Spleen (tissue), 11 donors: ENCODE data around the gene PDLIM3. TPM values are rescaled to one million over a fixed set of nuclear protein-coding genes. Genes with fewer than 3 reads are reported as not detected.
A peak's percentile ranks its signal among the peaks of the same experiment; 100 is the strongest.

Experiments
- DNase-seq: peaks from one replicate; pipeline ENCODE4 v3.0.0-alpha.2; 2020
- H3K27ac ChIP-seq, 8 donors: fragments of 200-600 bp; sonication (generic) in 7 of 8; 1 replicate in 4 of 8; 2 replicates in 4 of 8; pipeline versions ENCODE4 v1.5.0 to v1.8.0; 2016 to 2021; ENCODE audit warnings: inconsistent platforms in 4 of 8, mild to moderate bottlenecking in 4 of 8, moderate library complexity in 1 of 8
- H3K27me3 ChIP-seq, 7 donors: fragments of 200-600 bp; sonication (generic) in 6 of 7; replicated peaks in 1 of 7; 1 replicate in 4 of 7; 2 replicates in 3 of 7; pipeline versions ENCODE4 v1.5.0 to v1.8.0; 2016 to 2021; ENCODE audit warnings: inconsistent platforms in 3 of 7, mild to moderate bottlenecking in 1 of 7
- H3K36me3 ChIP-seq, 6 donors: fragments of 200-600 bp; sonication (generic) in 5 of 6; 1 replicate in 4 of 6; 2 replicates in 2 of 6; pipeline versions ENCODE4 v1.5.0 to v1.8.0; 2016 to 2021; ENCODE audit warnings: inconsistent platforms in 2 of 6
- H3K4me1 ChIP-seq, 6 donors: fragments of 200-600 bp; sonication (generic) in 5 of 6; 1 replicate in 3 of 6; 2 replicates in 3 of 6; pipeline versions ENCODE4 v1.5.0 to v1.8.0; 2016 to 2021; ENCODE audit warnings: inconsistent platforms in 3 of 6
- H3K4me3 ChIP-seq, 8 donors: fragments of 200-600 bp; sonication (generic) in 7 of 8; 1 replicate in 4 of 8; 2 replicates in 4 of 8; pipeline versions ENCODE4 v1.5.0 to v1.8.0; 2016 to 2021; ENCODE audit warnings: inconsistent platforms in 4 of 8, mild to moderate bottlenecking in 4 of 8, moderate library complexity in 2 of 8
- H3K9me3 ChIP-seq, 8 donors: fragments of 200-600 bp; sonication (generic) in 7 of 8; 1 replicate in 4 of 8; 2 replicates in 4 of 8; pipeline versions ENCODE4 v1.5.0 to v1.8.0; 2016 to 2021; ENCODE audit warnings: inconsistent platforms in 4 of 8
- POLR2A ChIP-seq, 3 donors: fragments of 450-650 bp; IDR thresholded peaks; one replicate each; pipeline ENCODE4 v1.5.1; 2017; ENCODE audit warnings: antibody characterized with exemption in 3 of 3, mild to moderate bottlenecking in 1 of 3
- POLR2AphosphoS5 ChIP-seq, 3 donors: sonication (generic); formaldehyde crosslinking; IDR thresholded peaks; one replicate each; pipeline ENCODE4 v1.5.1; 2017; ENCODE audit warnings: antibody characterized with exemption in 3 of 3
- WGBS, 5 donors: extraction: QIAGEN DNeasy Blood & Tissue Kit in 3 of 5; methylation state at CpG; one replicate each; pipeline versions ENCODE4 v1.1.5 to v1.1.7; 2013 to 2018; 5-methylcytosine and 5-hydroxymethylcytosine counted together
- intact Hi-C: fragments of 100-400 bp; cut with DNase I; formaldehyde crosslinking; loops from one replicate; pipeline ENCODE4 v1.15.0; 2023; ENCODE audit warnings: low total_unique reads
- polyA plus RNA-seq, 3 donors: library from polyadenylated mRNA; stranded (reverse); fragments of 200-250 nt; gene quantifications; one replicate each; pipeline ENCODE4 v1.2.1, GENCODE V29; 2013
- total RNA-seq, 7 donors: library from RNA; depleted of rRNA in 3 of 7; stranded (reverse); fragments of >200 nt in 3 of 7; fragmentation: NEBNext Ultra II Directional in 4 of 7; extraction: Animal tissue kit (Norgen Biotek cat#: 25700) in 4 of 7; gene quantifications; one replicate each; pipeline versions ENCODE4 v1.1.0 to v1.2.1, GENCODE V29; 2016 to 2021
- TF ChIP-seq, protein P1 (sequence below), 11 experiments: fragments of 200-600 bp in 7 of 11; fragments of 450-650 bp in 4 of 11; sonication (generic) in 4 of 11; IDR thresholded peaks in 8 of 11; conservative IDR thresholded peaks in 3 of 11; 1 replicate in 7 of 11; 2 replicates in 4 of 11; pipeline versions ENCODE4 v1.4.0 to v1.8.0; 2016 to 2021; ENCODE audit warnings: antibody characterized with exemption in 11 of 11, inconsistent platforms in 4 of 11, mild to moderate bottlenecking in 1 of 11
- donor health status: healthy with polysubstance abuse.
- donor health status: DM: no; HTN: no; CAD: no; lungs with moderate emphysema.
- donor health status: DM: no; HTN: no; CAD: no.
- donor health status: Bipolar disorder and iron deficiency.
- donor health status: healthy.
- donor health status: DM: no; HTN: no; CAD: no.
- donor health status: DM: yes; HTN: yes; CAD: no.

PDLIM3 gene
- total and polyA plus RNA-seq, 10 donors = 28.0 to 107 (median 63.2) TPM

DNA sequence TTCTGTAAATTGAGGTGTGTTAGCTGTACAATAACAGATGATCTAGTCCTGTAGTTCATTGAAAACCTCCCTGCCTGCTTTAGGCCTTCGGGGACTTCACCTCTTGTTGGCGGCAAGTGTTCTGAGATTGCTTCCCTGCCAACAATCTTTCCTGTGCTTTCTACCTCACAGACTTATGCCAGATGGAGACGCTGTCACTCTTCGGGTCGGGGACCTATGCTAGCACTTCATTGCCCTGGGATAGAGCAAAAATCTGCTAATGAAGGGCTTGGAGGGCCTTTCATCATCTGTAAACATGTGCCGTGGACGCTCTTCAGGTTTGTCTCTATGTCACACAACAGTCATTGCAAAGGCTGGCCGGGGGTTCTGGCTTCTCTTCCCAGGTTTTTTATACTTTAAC is 4.7 kb upstream of the PDLIM3 start:
- TF ChIP-seq, protein P1, sequence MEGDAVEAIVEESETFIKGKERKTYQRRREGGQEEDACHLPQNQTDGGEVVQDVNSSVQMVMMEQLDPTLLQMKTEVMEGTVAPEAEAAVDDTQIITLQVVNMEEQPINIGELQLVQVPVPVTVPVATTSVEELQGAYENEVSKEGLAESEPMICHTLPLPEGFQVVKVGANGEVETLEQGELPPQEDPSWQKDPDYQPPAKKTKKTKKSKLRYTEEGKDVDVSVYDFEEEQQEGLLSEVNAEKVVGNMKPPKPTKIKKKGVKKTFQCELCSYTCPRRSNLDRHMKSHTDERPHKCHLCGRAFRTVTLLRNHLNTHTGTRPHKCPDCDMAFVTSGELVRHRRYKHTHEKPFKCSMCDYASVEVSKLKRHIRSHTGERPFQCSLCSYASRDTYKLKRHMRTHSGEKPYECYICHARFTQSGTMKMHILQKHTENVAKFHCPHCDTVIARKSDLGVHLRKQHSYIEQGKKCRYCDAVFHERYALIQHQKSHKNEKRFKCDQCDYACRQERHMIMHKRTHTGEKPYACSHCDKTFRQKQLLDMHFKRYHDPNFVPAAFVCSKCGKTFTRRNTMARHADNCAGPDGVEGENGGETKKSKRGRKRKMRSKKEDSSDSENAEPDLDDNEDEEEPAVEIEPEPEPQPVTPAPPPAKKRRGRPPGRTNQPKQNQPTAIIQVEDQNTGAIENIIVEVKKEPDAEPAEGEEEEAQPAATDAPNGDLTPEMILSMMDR (IDR thresholded peaks at IDR 0.05 in 8 of 11, conservative IDR thresholded peaks at IDR 0.05 in 3 of 11) = no peak
- TF ChIP-seq POLR2A (IDR thresholded peaks at IDR 0.05) = no peak
- no peak for TF ChIP-seq POLR2AphosphoS5 (IDR thresholded peaks at IDR 0.05)
- Histone ChIP-seq H3K4me1 (peaks cover 0 to 23% (median 12%) of the 10 kb centered on the region in 6 donors), H3K27me3 (peaks cover 0 to 45% (median 7%) of the 10 kb centered on the region in 7 donors), H3K36me3 (no peaks in the 10 kb centered on the region), H3K4me3 (no peak overlapping the region), H3K27ac (no peak overlapping the region), H3K9me3 (no peaks in the 10 kb centered on the region)
- no peak for DNase-seq
- intact Hi-C loops = no loop called here
- WGBS, 5 donors = 73 to 84% (median 79%) methylated on average over 8 of the region's 8 CpGs

DNA sequence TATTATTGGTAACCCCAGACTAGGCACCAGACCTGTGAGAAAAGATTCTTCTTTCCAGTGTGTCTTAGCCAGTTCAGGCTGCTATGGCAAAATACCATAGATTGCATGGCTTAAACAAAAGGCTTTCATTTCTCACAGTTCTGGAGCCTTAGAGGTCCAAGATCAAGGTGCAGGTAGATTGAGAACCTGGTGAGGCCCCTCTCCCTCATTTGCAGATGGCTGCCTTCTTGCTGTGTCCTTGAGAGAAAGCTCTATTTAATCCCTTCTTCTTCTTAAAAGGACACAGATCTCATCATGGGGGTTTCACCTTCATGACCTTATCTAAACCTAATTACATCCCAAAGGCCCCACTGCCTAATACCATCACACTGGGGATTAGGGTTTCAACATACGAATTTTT is 3.5 kb upstream of the PDLIM3 start:
- intact Hi-C loops = no loop called here

DNA sequence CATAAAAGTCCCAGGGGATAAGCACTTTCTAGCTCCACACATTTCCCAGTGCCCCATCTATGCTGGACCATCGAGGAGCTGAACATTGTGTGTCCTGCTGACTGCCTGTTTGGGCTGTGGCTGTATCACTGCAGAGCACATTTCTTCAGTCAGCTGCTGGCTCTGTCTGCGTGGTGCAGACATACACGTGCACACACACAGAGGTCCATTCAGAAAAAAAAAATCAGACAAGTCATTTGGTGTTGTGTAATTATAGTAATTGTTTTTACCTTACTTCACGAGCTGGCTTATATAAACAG is 1.1 kb upstream of the PDLIM3 start:
- Histone ChIP-seq H3K4me1 (peaks cover 0 to 29% (median 17%) of the 10 kb centered on the region in 6 donors), H3K27ac (no peak overlapping the region), H3K4me3 (peak overlapping the region in 1 of 8 donors; percentile 75), H3K27me3 (peaks cover 0 to 77% (median 12%) of the 10 kb centered on the region in 7 donors), H3K36me3 (no peaks in the 10 kb centered on the region), H3K9me3 (no peaks in the 10 kb centered on the region)
- no peak for DNase-seq
- WGBS, 5 donors = 16 to 29% (median 20%) methylated on average over 4 of the region's 4 CpGs
- TF ChIP-seq POLR2A (IDR thresholded peaks at IDR 0.05) (no peak), POLR2AphosphoS5 (IDR thresholded peaks at IDR 0.05) (peak in 1 of 3 donors; percentile 13)
- intact Hi-C loops = no loop called here

More for the DNA sequence above, 3.5 kb upstream of the PDLIM3 start:
- no peak for DNase-seq
- Histone ChIP-seq H3K4me3 (no peak overlapping the region), H3K27me3 (peaks cover 0 to 57% (median 12%) of the 10 kb centered on the region in 7 donors), H3K9me3 (no peaks in the 10 kb centered on the region), H3K27ac (no peak overlapping the region), H3K36me3 (no peaks in the 10 kb centered on the region), H3K4me1 (peaks cover 0 to 30% (median 18%) of the 10 kb centered on the region in 6 donors)
- WGBS, 5 donors = 27 to 80% (median 53%) methylated on average over 1 of the region's 1 CpG
- TF ChIP-seq, protein P1 (IDR thresholded peaks at IDR 0.05 in 8 of 11, conservative IDR thresholded peaks at IDR 0.05 in 3 of 11) = no peak
- no peak for TF ChIP-seq POLR2A (IDR thresholded peaks at IDR 0.05)
- TF ChIP-seq POLR2AphosphoS5 (IDR thresholded peaks at IDR 0.05) = no peak

DNA sequence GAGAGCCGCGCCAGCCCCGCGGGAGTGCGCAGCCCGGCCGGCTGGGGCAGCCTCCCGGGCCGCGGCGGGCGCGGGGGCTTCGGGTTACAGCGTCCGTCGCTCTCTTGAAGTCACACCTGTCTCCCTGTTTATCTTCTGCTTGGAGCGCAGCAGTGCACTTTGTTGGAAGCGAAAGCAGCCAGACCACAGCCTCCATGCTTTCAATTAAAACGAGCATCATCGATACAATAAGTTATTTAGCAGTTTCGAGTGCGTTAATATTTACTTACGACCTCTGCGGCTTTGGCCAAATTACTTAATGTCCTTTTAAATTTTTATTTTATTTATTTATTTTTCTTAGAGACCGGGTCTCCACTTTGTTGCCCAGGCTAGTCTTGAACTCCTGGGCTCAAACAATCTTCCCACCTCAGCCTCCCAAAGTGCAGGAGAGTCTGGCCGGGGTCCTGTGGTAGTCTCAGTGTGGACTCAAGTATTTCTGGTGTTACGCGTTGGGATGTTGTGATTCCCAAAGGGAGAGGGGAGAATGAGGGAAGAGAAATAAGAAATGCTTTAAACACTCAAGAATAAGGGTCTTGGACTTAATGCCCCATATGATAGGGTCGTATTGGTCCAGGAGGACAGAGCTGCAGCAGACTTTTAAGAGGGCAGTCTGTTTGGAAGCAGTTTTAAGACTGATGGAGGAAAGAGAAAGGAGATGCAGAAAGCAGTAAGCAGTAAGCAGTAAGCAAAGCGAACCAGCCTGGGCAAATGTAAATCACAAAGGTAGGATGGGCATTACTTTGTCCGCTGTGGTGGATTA is 504 bp upstream of the PDLIM3 start:
- H3K27me3 ChIP-seq = peaks cover 0 to 74% (median 12%) of the 10 kb centered on the region in 7 donors
- intact Hi-C loops = no loop called here
- WGBS, 5 donors = 13 to 30% (median 13%) methylated on average over 18 to 32 of the region's 32 CpGs
- H3K27ac ChIP-seq = peak overlapping the region in 7 of 8 donors; percentile 81 to 90 (median 87)
- H3K9me3 ChIP-seq = no peaks in the 10 kb centered on the region
- peaks cover 0 to 24% (median 14%) of the 10 kb centered on the region in 6 donors for H3K4me1 ChIP-seq
- no peak for DNase-seq
- TF ChIP-seq POLR2AphosphoS5 (IDR thresholded peaks at IDR 0.05) = no peak
- TF ChIP-seq POLR2A (IDR thresholded peaks at IDR 0.05) = no peak
- TF ChIP-seq, protein P1 (IDR thresholded peaks at IDR 0.05 in 8 of 11, conservative IDR thresholded peaks at IDR 0.05 in 3 of 11) = no peak
- H3K36me3 ChIP-seq = no peaks in the 10 kb centered on the region
- peak overlapping the region; percentile 47 to 75 (median 56) for H3K4me3 ChIP-seq
